ENCODE data around the gene ARFGEF3.
A peak's percentile ranks its signal among the peaks of the same experiment; 100 is the strongest.

ARFGEF3 gene

DNA sequence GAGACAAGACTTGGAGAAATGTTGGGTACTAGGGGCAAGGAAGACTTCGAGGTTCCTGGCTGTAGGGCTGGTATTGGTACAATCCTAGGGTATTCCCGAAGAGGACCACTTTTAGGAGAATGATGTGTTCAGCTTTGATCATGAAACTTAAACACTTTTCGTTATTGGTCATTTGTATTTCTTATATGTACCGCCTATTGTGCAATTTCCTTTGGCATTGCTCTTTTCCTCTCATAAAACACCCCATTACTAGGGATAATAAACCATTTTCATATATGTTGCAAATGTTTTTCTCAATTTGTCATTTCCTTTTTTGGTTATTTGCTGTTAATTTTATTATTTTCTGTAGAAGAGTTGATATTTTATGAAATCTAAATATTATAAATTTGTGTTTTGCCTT, 18.9 kb upstream of the ARFGEF3 start:
- no peak for DNase-seq
- Histone ChIP-seq H3K4me3 (ENCODE audit: low read depth, low read length) (no peak overlapping the region), H3K27me3 (replicated peaks) (no peaks in the 10 kb centered on the region), H3K27ac (no peak overlapping the region), H3K36me3 (replicated peaks) (no peaks in the 10 kb centered on the region)
- TF ChIP-seq, protein P1, sequence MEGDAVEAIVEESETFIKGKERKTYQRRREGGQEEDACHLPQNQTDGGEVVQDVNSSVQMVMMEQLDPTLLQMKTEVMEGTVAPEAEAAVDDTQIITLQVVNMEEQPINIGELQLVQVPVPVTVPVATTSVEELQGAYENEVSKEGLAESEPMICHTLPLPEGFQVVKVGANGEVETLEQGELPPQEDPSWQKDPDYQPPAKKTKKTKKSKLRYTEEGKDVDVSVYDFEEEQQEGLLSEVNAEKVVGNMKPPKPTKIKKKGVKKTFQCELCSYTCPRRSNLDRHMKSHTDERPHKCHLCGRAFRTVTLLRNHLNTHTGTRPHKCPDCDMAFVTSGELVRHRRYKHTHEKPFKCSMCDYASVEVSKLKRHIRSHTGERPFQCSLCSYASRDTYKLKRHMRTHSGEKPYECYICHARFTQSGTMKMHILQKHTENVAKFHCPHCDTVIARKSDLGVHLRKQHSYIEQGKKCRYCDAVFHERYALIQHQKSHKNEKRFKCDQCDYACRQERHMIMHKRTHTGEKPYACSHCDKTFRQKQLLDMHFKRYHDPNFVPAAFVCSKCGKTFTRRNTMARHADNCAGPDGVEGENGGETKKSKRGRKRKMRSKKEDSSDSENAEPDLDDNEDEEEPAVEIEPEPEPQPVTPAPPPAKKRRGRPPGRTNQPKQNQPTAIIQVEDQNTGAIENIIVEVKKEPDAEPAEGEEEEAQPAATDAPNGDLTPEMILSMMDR (IDR thresholded peaks at IDR 0.05; ENCODE audit: low read depth, low read length, missing control alignments), result no peak
- in situ Hi-C loops (cut with HindIII; ENCODE audit: low pct_ligation_motif_present, low sequenced_read_pairs), result no loop called here

DNA sequence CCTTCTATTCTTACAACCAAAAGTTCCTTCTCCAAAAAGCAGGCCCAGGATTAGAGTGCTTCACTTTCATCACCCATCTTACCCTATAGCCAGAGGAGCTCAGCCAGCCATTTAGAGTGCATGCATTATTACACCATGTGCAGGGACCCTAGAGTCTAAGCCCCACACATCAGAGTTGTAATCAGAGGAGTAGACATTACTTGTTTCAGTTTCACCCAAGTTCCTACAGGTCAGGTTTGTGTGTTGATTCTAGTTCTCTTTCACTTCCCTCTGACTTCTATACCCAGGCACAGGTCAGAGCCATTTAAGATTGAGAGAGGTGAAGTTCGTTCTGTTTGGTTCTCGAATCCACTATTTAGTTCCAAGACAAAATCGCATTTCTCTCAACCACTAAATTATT, 16.3 kb upstream of the ARFGEF3 start:
- Histone ChIP-seq H3K4me3 (ENCODE audit: low read depth, low read length) (no peak overlapping the region), H3K27ac (no peak overlapping the region), H3K27me3 (replicated peaks) (peaks cover 2% of the 10 kb centered on the region), H3K36me3 (replicated peaks) (no peaks in the 10 kb centered on the region)
- in situ Hi-C loops (cut with HindIII; ENCODE audit: low pct_ligation_motif_present, low sequenced_read_pairs), result no loop called here
- DNase-seq, result no peak
- TF ChIP-seq, protein P1 (IDR thresholded peaks at IDR 0.05; ENCODE audit: low read depth, low read length, missing control alignments), result no peak

DNA sequence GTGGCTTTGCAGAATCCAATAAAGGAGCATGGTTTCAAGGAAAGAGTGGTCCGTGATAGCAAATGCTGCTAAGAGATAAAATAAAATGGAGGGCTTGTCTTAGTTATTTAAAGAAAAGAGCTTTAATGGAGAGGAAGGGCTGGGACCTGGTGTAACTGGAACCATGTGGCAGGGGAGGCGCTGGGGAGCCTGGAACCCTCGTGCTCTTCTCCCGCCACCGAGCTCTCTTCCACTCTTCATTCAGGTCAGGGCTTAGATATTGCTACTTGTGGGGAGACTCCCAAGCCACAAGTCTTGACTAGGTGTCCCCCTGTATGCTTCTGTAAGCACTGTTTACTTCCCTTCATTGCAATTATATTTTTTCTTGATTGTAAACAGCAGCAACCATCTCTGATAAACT, 15.2 kb upstream of the ARFGEF3 start:
- Histone ChIP-seq H3K27me3 (replicated peaks) (peaks cover 2% of the 10 kb centered on the region), H3K27ac (no peak overlapping the region), H3K36me3 (replicated peaks) (no peaks in the 10 kb centered on the region), H3K4me3 (ENCODE audit: low read depth, low read length) (no peak overlapping the region)
- in situ Hi-C loops (cut with HindIII; ENCODE audit: low pct_ligation_motif_present, low sequenced_read_pairs), result no loop called here
- DNase-seq, result no peak
- TF ChIP-seq, protein P1 (IDR thresholded peaks at IDR 0.05; ENCODE audit: low read depth, low read length, missing control alignments), result no peak

DNA sequence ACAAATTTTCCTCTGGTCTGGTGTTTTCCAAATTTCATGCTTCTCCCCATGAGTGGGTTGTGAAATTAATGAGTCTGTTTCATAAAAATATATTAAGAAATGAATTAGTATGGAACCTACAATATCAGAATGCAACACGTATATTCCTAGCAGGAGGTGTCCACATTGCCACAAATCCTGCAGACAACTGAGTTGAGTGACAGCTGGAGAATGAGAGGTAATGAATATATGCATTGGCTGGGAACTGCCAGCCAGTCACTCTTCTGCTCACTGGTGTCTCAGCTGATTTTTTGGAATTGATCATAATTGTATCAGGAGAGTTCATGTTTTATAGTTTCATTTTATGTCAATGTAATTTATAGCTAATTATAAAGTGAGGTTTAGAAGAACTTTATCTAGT, 6.3 kb upstream of the ARFGEF3 start:
- TF ChIP-seq, protein P1 (IDR thresholded peaks at IDR 0.05; ENCODE audit: low read depth, low read length, missing control alignments), result no peak

DNA sequence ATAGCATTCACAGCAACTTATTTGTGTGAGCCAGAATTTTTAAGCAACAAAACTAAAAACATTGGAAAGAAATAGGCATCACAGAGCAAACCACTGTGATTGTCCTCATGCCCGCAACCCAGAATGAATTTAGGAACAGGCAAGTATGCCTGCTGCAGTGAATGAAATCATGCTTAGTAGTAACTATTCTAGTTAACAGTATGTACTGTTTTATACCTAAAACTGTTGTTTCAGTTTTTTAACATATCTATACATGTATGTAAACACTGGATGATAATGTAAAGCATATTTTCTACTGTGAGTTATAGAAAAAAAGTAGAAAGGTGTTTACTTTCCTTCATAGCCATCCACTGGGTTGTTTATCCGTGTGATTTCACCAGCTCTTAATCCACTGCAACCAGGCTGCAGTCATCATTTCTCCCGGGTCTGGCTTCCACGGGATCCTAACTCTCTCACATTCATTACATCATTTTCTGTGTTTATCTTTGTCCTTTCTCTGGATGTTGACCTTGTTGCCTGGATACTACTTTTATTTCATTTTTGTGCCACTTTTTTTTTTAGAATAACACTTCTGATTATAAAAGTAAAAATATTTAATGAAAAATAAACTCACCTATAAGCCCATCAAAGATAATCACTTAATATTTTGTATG, 3.6 kb upstream of the ARFGEF3 start:
- no peak overlapping the region for H3K4me3 ChIP-seq (ENCODE audit: low read depth, low read length)
- H3K36me3 ChIP-seq (replicated peaks), result no peaks in the 10 kb centered on the region
- TF ChIP-seq, protein P1 (IDR thresholded peaks at IDR 0.05; ENCODE audit: low read depth, low read length, missing control alignments), result no peak
- peak; percentile 16 for DNase-seq
- in situ Hi-C loops (cut with HindIII; ENCODE audit: low pct_ligation_motif_present, low sequenced_read_pairs), result no loop called here
- H3K27ac ChIP-seq, result no peak overlapping the region
- peaks cover 40% of the 10 kb centered on the region for H3K27me3 ChIP-seq (replicated peaks)

More for the DNA sequence above, 6.3 kb upstream of the ARFGEF3 start:
- Histone ChIP-seq H3K4me3 (ENCODE audit: low read depth, low read length) (no peak overlapping the region), H3K27me3 (replicated peaks) (peaks cover 16% of the 10 kb centered on the region), H3K36me3 (replicated peaks) (no peaks in the 10 kb centered on the region), H3K27ac (no peak overlapping the region)
- DNase-seq, result no peak
- in situ Hi-C loops (cut with HindIII; ENCODE audit: low pct_ligation_motif_present, low sequenced_read_pairs), result no loop called here

GRCh38 chr6:138159246-138159645, 2.5 kb upstream of the ARFGEF3 start:
- TF ChIP-seq, protein P1 (IDR thresholded peaks at IDR 0.05; ENCODE audit: low read depth, low read length, missing control alignments), result no peak
- no peaks in the 10 kb centered on the region for H3K36me3 ChIP-seq (replicated peaks)
- H3K4me3 ChIP-seq (ENCODE audit: low read depth, low read length), result no peak overlapping the region
- DNase-seq, result no peak
- H3K27me3 ChIP-seq (replicated peaks), result peaks cover 45% of the 10 kb centered on the region
- in situ Hi-C loops (cut with HindIII; ENCODE audit: low pct_ligation_motif_present, low sequenced_read_pairs), result no loop called here
- H3K27ac ChIP-seq, result no peak overlapping the region

All from brain microvascular endothelial cell (primary cell).